ENCODE results near the gene SUMF2. TPM values are rescaled to one million over a fixed set of nuclear protein-coding genes. Genes with fewer than 3 reads are reported as not detected.
A peak's percentile ranks its signal among the peaks of the same experiment; 100 is the strongest.

The SUMF2 gene
- total and polyA plus RNA-seq, 2 of the 13 experiments (the other 11 are each of a cell fraction or from before 2014, with no cell fraction given), result 48.9 to 54.4 TPM

- no peak for TF ChIP-seq NAIF1 (CRISPR knock-in tag; IDR thresholded peaks at IDR 0.05; ENCODE audit: borderline replicate concordance)
- no peak for TF ChIP-seq ZNF253 (CRISPR knock-in tag; IDR thresholded peaks at IDR 0.05; ENCODE audit: borderline replicate concordance)
- TF ChIP-seq KDM5B (CRISPR knock-in tag; IDR thresholded peaks at IDR 0.05; ENCODE audit: borderline replicate concordance), result no peak; the same call in 1 of the 2 replicates
- 0 out of 2 replicates have a peak, but pooled peaks have one; percentile 17 for TF ChIP-seq ZMYM4 (CRISPR knock-in tag; IDR thresholded peaks at IDR 0.05)
- TF ChIP-seq SRSF9 (IDR thresholded peaks at IDR 0.05; ENCODE audit: borderline replicate concordance, insufficient read depth, low read depth, low read length, poor library complexity, severe bottlenecking), result no peak
- TF ChIP-seq KLF9 (CRISPR knock-in tag; IDR thresholded peaks at IDR 0.05; ENCODE audit: low read depth), result no peak
- TF ChIP-seq HMG20A (CRISPR knock-in tag; IDR thresholded peaks at IDR 0.05; ENCODE audit: borderline replicate concordance), result 0 out of 2 replicates have a peak, but pooled peaks have one; percentile 27
- TF ChIP-seq KAT2B (IDR thresholded peaks at IDR 0.05; ENCODE audit: borderline replicate concordance, low read depth, low read length), result no peak
- no peak for TF ChIP-seq SMAD1 (CRISPR knock-in tag; IDR thresholded peaks at IDR 0.05; ENCODE audit: borderline replicate concordance, low read depth)
- no peak for TF ChIP-seq CEBPZ (IDR thresholded peaks at IDR 0.05; ENCODE audit: low read length)
- TF ChIP-seq BATF2 (CRISPR knock-in tag; IDR thresholded peaks at IDR 0.05), result no peak
- TF ChIP-seq ZNF121 (CRISPR knock-in tag; IDR thresholded peaks at IDR 0.05), result no peak
- TF ChIP-seq ATF4 (CRISPR knock-in tag; IDR thresholded peaks at IDR 0.05), result no peak
- no peak for TF ChIP-seq IKZF5 (CRISPR knock-in tag; IDR thresholded peaks at IDR 0.05)
- peak; percentile 25; the same call in 1 of the 2 replicates for TF ChIP-seq ARID4A (CRISPR knock-in tag; IDR thresholded peaks at IDR 0.05; ENCODE audit: borderline replicate concordance)
- TF ChIP-seq ZBTB42 (CRISPR knock-in tag; IDR thresholded peaks at IDR 0.05), result no peak
- TF ChIP-seq HDAC1 (CRISPR knock-in tag; IDR thresholded peaks at IDR 0.05), result peak; percentile 50
- TF ChIP-seq ZNF616 (CRISPR knock-in tag; IDR thresholded peaks at IDR 0.05; ENCODE audit: low read depth), result no peak
Measured at GRCh38 chr7:56079450-56080185, 15.5 kb downstream of the SUMF2 start (continued).

Measured in HepG2 (cell line).